ENCODE data around the gene IL17RA. TPM values are rescaled to one million over a fixed set of nuclear protein-coding genes. Genes with fewer than 3 reads are reported as not detected.
"Not testable (repeated sequence)": the region's sequence is repeated elsewhere in the genome, so short reads cannot be mapped to it uniquely, and the experiment has no call there.

The IL17RA gene
- total RNA-seq, 4 donors from 2014 or later = 18.4 to 51.3 (median 32.9) TPM

DNA sequence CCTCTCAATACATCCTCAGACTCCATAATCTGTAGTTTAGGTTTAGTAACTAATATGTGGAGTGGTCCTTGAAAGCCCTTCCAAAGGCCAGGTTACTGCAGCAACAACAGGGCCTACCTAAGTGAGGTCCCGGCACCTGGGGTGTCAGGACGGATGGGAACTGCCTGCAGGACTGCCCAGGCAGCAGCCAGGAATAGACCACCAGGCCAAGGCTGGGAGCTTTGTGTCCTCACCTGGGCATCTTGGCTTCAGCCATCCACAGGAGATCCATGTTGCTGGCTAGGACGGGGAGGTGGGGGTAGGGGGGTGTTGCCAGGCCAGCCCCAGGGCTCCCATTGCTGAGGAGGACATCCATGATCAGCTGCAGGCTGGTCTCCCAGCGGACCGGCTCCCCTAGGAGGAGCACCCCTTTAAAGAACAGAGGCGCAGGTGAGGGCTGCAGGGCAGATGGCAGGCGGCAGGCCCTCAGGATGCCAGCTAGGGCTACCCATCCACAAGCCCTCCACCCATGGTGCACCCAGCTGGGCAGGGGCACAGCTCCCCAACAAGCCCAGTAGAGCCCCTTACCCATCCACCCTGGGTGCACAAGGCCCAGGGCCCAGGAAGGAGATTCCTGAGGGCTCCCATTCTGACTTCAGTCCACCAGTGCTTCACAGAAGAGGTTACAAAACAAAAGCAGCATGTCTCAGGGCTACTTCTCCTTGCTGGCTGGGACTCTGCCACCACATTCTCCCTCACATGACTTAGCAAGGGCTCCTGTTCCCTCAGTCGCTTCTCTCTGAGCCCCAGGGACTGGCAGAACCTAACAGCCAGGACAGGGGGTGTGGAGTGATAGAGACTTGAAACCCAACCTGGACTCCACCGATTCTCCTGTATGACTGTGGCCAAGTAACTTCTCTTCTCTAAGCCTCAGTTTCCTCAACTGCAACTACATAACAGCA lies 56.3 kb downstream of the IL17RA start:
- no peaks in the 10 kb centered on the region for H3K27me3 ChIP-seq
- no peaks in the 10 kb centered on the region for H3K9me3 ChIP-seq
- TF ChIP-seq POLR2AphosphoS5 (IDR thresholded peaks at IDR 0.05) = no peak
- no peak for TF ChIP-seq EP300 (IDR thresholded peaks at IDR 0.05; ENCODE audit: low read depth)
- no peak for TF ChIP-seq POLR2A (IDR thresholded peaks at IDR 0.05)
- TF ChIP-seq, protein P1, sequence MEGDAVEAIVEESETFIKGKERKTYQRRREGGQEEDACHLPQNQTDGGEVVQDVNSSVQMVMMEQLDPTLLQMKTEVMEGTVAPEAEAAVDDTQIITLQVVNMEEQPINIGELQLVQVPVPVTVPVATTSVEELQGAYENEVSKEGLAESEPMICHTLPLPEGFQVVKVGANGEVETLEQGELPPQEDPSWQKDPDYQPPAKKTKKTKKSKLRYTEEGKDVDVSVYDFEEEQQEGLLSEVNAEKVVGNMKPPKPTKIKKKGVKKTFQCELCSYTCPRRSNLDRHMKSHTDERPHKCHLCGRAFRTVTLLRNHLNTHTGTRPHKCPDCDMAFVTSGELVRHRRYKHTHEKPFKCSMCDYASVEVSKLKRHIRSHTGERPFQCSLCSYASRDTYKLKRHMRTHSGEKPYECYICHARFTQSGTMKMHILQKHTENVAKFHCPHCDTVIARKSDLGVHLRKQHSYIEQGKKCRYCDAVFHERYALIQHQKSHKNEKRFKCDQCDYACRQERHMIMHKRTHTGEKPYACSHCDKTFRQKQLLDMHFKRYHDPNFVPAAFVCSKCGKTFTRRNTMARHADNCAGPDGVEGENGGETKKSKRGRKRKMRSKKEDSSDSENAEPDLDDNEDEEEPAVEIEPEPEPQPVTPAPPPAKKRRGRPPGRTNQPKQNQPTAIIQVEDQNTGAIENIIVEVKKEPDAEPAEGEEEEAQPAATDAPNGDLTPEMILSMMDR (IDR thresholded peaks at IDR 0.05) = no peak
- peaks cover 0 to 14% (median 5%) of the 10 kb centered on the region in 4 donors for H3K36me3 ChIP-seq
- in situ Hi-C loops (cut with MboI; ENCODE audit: low pct_ligation_motif_present in 1 of 4, low pct_unique_long_range_greater_than_20kb in 1 of 4, low sequenced_read_pairs in 3 of 4) = no loop called here
- 95% methylated on average over 6 of the region's 9 CpGs; no CpG with 5 or more reads in 1 of the 2 donors for WGBS, 2 donors (ENCODE audit: low coverage in 1 of 2)
- intact Hi-C loops (cut with DNase I; ENCODE audit: low total_unique reads) = no loop called here
- H3K4me1 ChIP-seq = no peaks in the 10 kb centered on the region
- H3K4me3 ChIP-seq = no peak overlapping the region
- no peak overlapping the region for H3K27ac ChIP-seq
- DNase-seq = no peak

DNA sequence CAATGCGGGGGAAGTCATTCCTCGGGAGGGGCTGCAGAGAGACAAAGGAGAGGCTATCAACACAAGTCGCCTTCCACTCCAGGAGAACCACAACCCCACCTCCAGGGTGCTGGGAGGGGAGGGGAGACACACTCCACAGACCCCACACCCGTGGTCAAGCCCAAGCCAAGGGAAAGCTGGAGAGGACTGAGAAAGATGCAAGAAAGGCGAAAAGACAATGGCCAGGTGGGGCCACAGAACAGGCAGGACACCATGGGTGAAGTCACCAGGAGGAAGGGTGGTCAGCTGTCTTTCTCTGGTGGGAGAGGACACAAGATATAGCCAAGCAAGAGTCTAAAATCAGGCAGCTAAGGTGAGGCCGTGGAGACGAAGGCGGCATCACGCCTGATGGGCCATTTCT lies 58.3 kb downstream of the IL17RA start:
- in situ Hi-C loops (cut with MboI; ENCODE audit: low pct_ligation_motif_present in 1 of 4, low pct_unique_long_range_greater_than_20kb in 1 of 4, low sequenced_read_pairs in 3 of 4) (no loop called here), intact Hi-C loops (cut with DNase I; ENCODE audit: low total_unique reads) (no loop called here)
- Histone ChIP-seq H3K9me3 (no peaks in the 10 kb centered on the region), H3K27ac (no peak overlapping the region), H3K4me1 (no peaks in the 10 kb centered on the region), H3K36me3 (peaks cover 0 to 14% (median 3%) of the 10 kb centered on the region in 4 donors), H3K4me3 (no peak overlapping the region), H3K27me3 (no peaks in the 10 kb centered on the region)
- WGBS, 2 donors (ENCODE audit: low coverage in 1 of 2) = 90 to 91% methylated on average over 6 to 9 of the region's 9 CpGs
- TF ChIP-seq, protein P1 (IDR thresholded peaks at IDR 0.05) = no peak
- TF ChIP-seq POLR2A (IDR thresholded peaks at IDR 0.05) = no peak
- no peak for TF ChIP-seq EP300 (IDR thresholded peaks at IDR 0.05; ENCODE audit: low read depth)
- no peak for TF ChIP-seq POLR2AphosphoS5 (IDR thresholded peaks at IDR 0.05)
- no peak for DNase-seq

DNA sequence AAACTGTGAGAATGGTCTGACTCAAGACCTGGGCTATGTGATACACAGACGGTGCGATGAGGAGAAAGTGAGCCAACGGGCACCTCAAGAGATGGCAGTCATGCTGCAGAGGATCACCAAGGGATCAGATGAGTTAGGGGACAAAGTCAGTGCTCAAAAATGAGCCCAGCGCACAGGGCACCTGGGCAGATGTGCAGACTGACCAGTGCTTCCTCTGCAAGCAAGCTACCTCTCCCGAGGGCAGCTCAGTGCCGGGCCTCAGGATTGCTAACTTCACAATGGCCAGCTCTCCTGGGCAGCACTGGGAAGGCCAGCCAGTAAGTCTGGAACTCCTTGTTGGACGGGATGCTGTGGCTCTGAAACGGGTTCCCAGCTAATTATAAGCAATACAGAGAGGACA lies 59.0 kb downstream of the IL17RA start:
- Histone ChIP-seq H3K27me3 (no peaks in the 10 kb centered on the region), H3K36me3 (peaks cover 0 to 14% (median 3%) of the 10 kb centered on the region in 4 donors), H3K4me1 (no peaks in the 10 kb centered on the region), H3K4me3 (no peak overlapping the region), H3K9me3 (no peaks in the 10 kb centered on the region), H3K27ac (no peak overlapping the region)
- DNase-seq = no peak
- in situ Hi-C loops (cut with MboI; ENCODE audit: low pct_ligation_motif_present in 1 of 4, low pct_unique_long_range_greater_than_20kb in 1 of 4, low sequenced_read_pairs in 3 of 4) (no loop called here), intact Hi-C loops (cut with DNase I; ENCODE audit: low total_unique reads) (no loop called here)
- 87% methylated on average over 8 of the region's 8 CpGs; no CpG with 5 or more reads in 1 of the 2 donors for WGBS, 2 donors (ENCODE audit: low coverage in 1 of 2)
- TF ChIP-seq EP300 (IDR thresholded peaks at IDR 0.05; ENCODE audit: low read depth) = no peak
- TF ChIP-seq, protein P1 (IDR thresholded peaks at IDR 0.05) = no peak
- TF ChIP-seq POLR2AphosphoS5 (IDR thresholded peaks at IDR 0.05) = no peak
- TF ChIP-seq POLR2A (IDR thresholded peaks at IDR 0.05) = no peak

DNA sequence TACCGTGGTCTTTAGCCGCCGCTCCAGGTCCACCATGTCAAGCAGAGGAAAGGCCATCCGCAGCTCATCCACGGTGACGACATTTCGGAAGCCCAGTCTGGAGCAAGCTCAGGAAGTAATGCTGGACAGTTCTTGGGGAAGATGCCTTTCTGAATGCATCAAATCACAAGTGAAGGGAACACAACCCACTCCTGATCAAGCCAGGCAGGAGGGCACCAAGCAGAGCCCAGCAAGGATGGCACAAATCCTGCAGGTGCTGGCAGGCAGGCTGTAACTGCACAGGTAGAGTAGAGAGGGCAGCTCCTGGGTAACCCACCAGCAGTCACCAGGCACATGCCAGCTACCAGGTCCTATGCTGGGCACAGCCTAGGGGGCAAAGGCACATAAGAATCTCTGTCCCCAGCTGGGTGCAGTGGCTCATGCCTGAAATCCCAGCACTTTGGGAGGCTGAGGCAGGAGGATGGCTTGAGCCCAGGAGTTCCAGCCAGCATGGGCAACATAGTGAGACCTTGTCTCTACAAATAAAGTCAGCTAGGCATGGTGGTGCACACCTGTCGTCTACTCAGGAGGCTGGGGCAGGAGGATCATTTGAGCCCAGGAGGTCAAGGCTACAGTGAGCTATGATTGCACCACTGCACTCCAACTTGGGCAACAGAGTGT lies 60.4 kb downstream of the IL17RA start:
- peaks cover 0 to 14% (median 3%) of the 10 kb centered on the region in 4 donors for H3K36me3 ChIP-seq
- H3K9me3 ChIP-seq = no peaks in the 10 kb centered on the region
- no peaks in the 10 kb centered on the region for H3K27me3 ChIP-seq
- TF ChIP-seq, protein P1 (IDR thresholded peaks at IDR 0.05) = no peak
- TF ChIP-seq EP300 (IDR thresholded peaks at IDR 0.05; ENCODE audit: low read depth) (no peak), POLR2AphosphoS5 (IDR thresholded peaks at IDR 0.05) (no peak), POLR2A (IDR thresholded peaks at IDR 0.05) (no peak)
- H3K27ac ChIP-seq = no peak overlapping the region
- peaks cover 0 to 8% (median 2%) of the 10 kb centered on the region in 4 donors for H3K4me1 ChIP-seq
- no peak for DNase-seq
- 98% methylated on average over 7 of the region's 8 CpGs; no CpG with 5 or more reads in 1 of the 2 donors for WGBS, 2 donors (ENCODE audit: low coverage in 1 of 2)
- intact Hi-C loops (cut with DNase I; ENCODE audit: low total_unique reads) = no loop called here
- in situ Hi-C loops (cut with MboI; ENCODE audit: low pct_ligation_motif_present in 1 of 4, low pct_unique_long_range_greater_than_20kb in 1 of 4, low sequenced_read_pairs in 3 of 4) = no loop called here
- no peak overlapping the region for H3K4me3 ChIP-seq

DNA sequence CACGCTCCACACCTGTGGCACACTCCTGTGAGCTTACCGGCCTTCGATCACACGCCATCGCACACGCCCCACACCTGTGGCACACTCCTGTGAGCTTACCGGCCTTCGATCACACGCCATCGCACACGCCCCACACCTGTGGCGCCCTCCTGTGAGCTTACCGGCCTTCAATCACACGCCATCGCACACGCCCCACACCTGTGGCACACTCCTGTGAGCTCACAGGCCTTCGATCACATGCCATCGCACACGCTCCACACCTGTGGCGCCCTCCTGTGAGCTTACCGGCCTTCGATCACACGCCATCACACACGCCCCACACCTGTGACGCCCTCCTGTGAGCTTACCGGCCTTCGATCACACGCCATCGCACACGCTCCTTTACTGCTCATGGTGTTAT lies 62.7 kb downstream of the IL17RA start:
- DNase-seq; H3K36me3 ChIP-seq; H3K27me3 ChIP-seq; in situ Hi-C loops (cut with MboI; ENCODE audit: low pct_ligation_motif_present in 1 of 4, low pct_unique_long_range_greater_than_20kb in 1 of 4, low sequenced_read_pairs in 3 of 4); H3K9me3 ChIP-seq; H3K4me3 ChIP-seq; H3K27ac ChIP-seq; intact Hi-C loops (cut with DNase I; ENCODE audit: low total_unique reads): not testable (repeated sequence)
- WGBS, 2 donors (ENCODE audit: low coverage in 1 of 2) = 93% methylated on average over 30 of the region's 30 CpGs; no CpG with 5 or more reads in 1 of the 2 donors
- H3K4me1 ChIP-seq = peaks cover 0 to 19% (median 3%) of the 10 kb centered on the region in 4 donors
